Calu3 (cell line): ENCODE results near the gene KIF1B. TPM values are rescaled to one million over a fixed set of nuclear protein-coding genes. Genes with fewer than 3 reads are reported as not detected.

Experiments
- BruUV-seq: library from RNA; stranded (reverse); fragments of 400-500 nt; replicated peaks from 2 replicates; lab custom pipeline; 2021; lab: Mats Ljungman, UMichigan
- CTCF ChIA-PET: fragments of 300-600 bp; sonication (Branson Sonifier 250); formaldehyde crosslinking; loops from one replicate; lab custom pipeline; 2022; ENCODE audit warnings: antibody characterized with exemption; lab: Charles Lee
- DNase-seq: peaks from one replicate; pipeline ENCODE4 v3.0.0; 2022
- H3K27ac Mint-ChIP-seq: one replicate; pipeline ENCODE4 v1.8.0; 2022; ENCODE audit warnings: mixed read lengths; ENCODE audit not compliant: unreplicated experiment
- H3K27me3 Mint-ChIP-seq: one replicate; pipeline ENCODE4 v1.8.0; 2022; ENCODE audit warnings: mixed read lengths; ENCODE audit not compliant: unreplicated experiment
- H3K36me3 Mint-ChIP-seq: one replicate; pipeline ENCODE4 v1.8.0; 2022; ENCODE audit warnings: mild to moderate bottlenecking, moderate library complexity, mixed read lengths; ENCODE audit not compliant: insufficient read depth, unreplicated experiment
- H3K4me1 Mint-ChIP-seq: one replicate; pipeline ENCODE4 v1.8.0; 2022; ENCODE audit warnings: mild to moderate bottlenecking, low read depth, mixed read lengths; ENCODE audit not compliant: unreplicated experiment
- H3K4me3 Mint-ChIP-seq: one replicate; pipeline ENCODE4 v1.8.0; 2022; ENCODE audit warnings: mild to moderate bottlenecking, low read depth, moderate library complexity, mixed read lengths; ENCODE audit not compliant: unreplicated experiment
- H3K9me3 Mint-ChIP-seq: one replicate; pipeline ENCODE4 v1.8.0; 2022; ENCODE audit warnings: low read depth, mixed read lengths; ENCODE audit not compliant: unreplicated experiment
- CTCF ChIP-seq: fragments of 200-600 bp; IDR thresholded peaks from one replicate; pipeline ENCODE4 v1.8.0; 2022; ENCODE audit warnings: antibody characterized with exemption; ENCODE audit not compliant: unreplicated experiment
- intact Hi-C: fragments of 100-400 bp; cut with micrococcal nuclease; formaldehyde crosslinking; loops from one replicate; pipeline ENCODE4 v1.10.0; 2022; ENCODE audit not compliant: unreplicated experiment
- total RNA-seq: library from RNA; stranded (reverse); gene quantifications from 2 replicates; pipeline ENCODE4 v1.2.3, GENCODE V29; 2022

KIF1B gene
- total RNA-seq, 1 experiment from 2014 or later, result 17.1 TPM

- CTCF ChIA-PET, result no interaction called here
- no peak overlapping the region for H3K4me3 Mint-ChIP-seq
Observed at GRCh38 chr1:10396870-10397269, 186.5 kb downstream of the KIF1B start.

GRCh38 chr1:10398278-10398733 lies 187.9 kb downstream of the KIF1B start:
- Mint-ChIP-seq H3K9me3 (no peaks in the 10 kb centered on the region), H3K4me1 (no peaks in the 10 kb centered on the region), H3K27ac (peak overlapping the region; percentile 50), H3K27me3 (no peaks in the 10 kb centered on the region), H3K4me3 (peak overlapping the region; percentile 80), H3K36me3 (peaks cover 48% of the 10 kb centered on the region)
- CTCF ChIA-PET, result interaction anchor here (0.6 to 1.9 kb wide), 5 partner anchors 9 to 172 kb away, joined by 3 to 6 read pairs (median 3); no protein-coding TSS in a partner anchor
- TF ChIP-seq CTCF, result no peak
- DNase-seq, result no peak
- BruUV-seq, result TSS peak; percentile 46
- intact Hi-C loops, result loop anchor here (1.0 kb wide), 1 partner anchor 10 kb away; no protein-coding TSS in a partner anchor

More at GRCh38 chr1:10396870-10397269, 186.5 kb downstream of the KIF1B start:
- Mint-ChIP-seq H3K36me3 (peaks cover 42% of the 10 kb centered on the region), H3K27ac (no peak overlapping the region), H3K4me1 (no peaks in the 10 kb centered on the region), H3K9me3 (no peaks in the 10 kb centered on the region), H3K27me3 (no peaks in the 10 kb centered on the region)
- intact Hi-C loops, result no loop called here
- BruUV-seq, result no TSS peak
- DNase-seq, result no peak
- no peak for TF ChIP-seq CTCF

DNA sequence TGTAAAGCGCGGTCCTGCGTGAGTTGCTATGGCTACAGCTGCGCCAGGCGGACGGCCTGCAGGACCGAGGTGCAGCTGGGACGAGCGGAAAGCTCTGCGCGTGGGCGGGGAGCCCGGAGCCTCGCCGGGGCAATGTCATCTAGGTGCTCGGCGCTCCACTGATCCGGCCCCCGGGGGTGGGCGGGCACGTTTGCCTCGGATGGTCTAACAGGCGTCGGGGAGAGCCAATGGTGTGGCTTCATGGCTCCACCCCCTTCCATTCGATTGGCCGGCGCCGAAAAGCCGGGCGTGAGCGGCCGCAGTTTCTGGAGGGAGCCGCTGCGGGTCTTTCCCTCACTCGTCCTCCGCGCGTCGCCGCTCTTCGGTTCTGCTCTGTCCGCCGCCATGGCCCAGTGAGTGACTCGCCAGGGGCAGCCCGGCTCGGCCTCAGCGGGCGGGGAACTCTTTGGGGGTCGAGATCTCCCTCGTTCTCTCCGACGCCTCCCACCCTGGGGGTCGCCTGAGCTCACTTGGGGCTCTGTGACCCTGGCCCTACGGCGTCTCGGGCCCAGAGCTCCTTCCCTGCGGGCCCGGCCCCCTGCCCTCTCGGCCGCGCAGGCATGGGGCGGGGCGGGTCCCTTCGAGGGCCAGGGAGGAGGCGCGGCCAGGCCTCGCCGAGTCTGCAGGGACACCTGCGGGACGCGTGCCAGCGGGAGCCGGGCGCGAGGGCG lies 188.5 kb downstream of the KIF1B start, which contains the start of gene PGD:
Gene PGD (plus strand): TSS at position 331 of the 710 bp plus-strand sequence. CDS start 54 bp downstream, at position 385.
- H3K9me3 Mint-ChIP-seq, result no peaks in the 10 kb centered on the region
- no TSS peak for BruUV-seq
- no peaks in the 10 kb centered on the region for H3K27me3 Mint-ChIP-seq
- intact Hi-C loops, result loop anchor here (1.0 kb wide), 1 partner anchor 11 kb away; no protein-coding TSS in a partner anchor
- CTCF ChIA-PET, result interaction anchor here (0.6 to 1.9 kb wide), 5 partner anchors 8 to 172 kb away, joined by 3 to 6 read pairs (median 3); no protein-coding TSS in a partner anchor
- H3K36me3 Mint-ChIP-seq, result peaks cover 54% of the 10 kb centered on the region
- peak within 1 kb of the TSS; percentile 63 for H3K27ac Mint-ChIP-seq
- no peaks in the 10 kb centered on the region for H3K4me1 Mint-ChIP-seq
- no peak for TF ChIP-seq CTCF
- peak within 1 kb of the TSS; percentile 80 for H3K4me3 Mint-ChIP-seq
- peak; percentile 97 for DNase-seq

GRCh38 chr1:10399444-10399941 lies 189.1 kb downstream of the KIF1B start:
- intact Hi-C loops, result no loop called here
- peak overlapping the region; percentile 63 for H3K27ac Mint-ChIP-seq
- peak overlapping the region; percentile 80 for H3K4me3 Mint-ChIP-seq
- H3K27me3 Mint-ChIP-seq, result no peaks in the 10 kb centered on the region
- no peak for DNase-seq
- CTCF ChIA-PET, result interaction anchor here (1.1 to 1.9 kb wide), 3 partner anchors 8 to 18 kb away, joined by 3 to 6 read pairs (median 3); no protein-coding TSS in a partner anchor
- H3K4me1 Mint-ChIP-seq, result no peaks in the 10 kb centered on the region
- H3K9me3 Mint-ChIP-seq, result no peaks in the 10 kb centered on the region
- TF ChIP-seq CTCF, result no peak
- peaks cover 56% of the 10 kb centered on the region for H3K36me3 Mint-ChIP-seq
- BruUV-seq, result TSS peak; percentile 72
